GM18873 (cell line): ENCODE measurements around the gene FKBP8.
"Not testable (repeated sequence)": the region's sequence is repeated elsewhere in the genome, so short reads cannot be mapped to it uniquely, and the experiment has no call there.

Experiments used
- ATAC-seq: cut with Tn5 transposase; IDR thresholded peaks from one replicate; pipeline ENCODE4 v1.9.1; 2021; ENCODE audit warnings: mild to moderate bottlenecking, moderate library complexity, moderate number of reproducible peaks; ENCODE audit not compliant: unreplicated experiment, low FRiP score

Gene FKBP8

DNA sequence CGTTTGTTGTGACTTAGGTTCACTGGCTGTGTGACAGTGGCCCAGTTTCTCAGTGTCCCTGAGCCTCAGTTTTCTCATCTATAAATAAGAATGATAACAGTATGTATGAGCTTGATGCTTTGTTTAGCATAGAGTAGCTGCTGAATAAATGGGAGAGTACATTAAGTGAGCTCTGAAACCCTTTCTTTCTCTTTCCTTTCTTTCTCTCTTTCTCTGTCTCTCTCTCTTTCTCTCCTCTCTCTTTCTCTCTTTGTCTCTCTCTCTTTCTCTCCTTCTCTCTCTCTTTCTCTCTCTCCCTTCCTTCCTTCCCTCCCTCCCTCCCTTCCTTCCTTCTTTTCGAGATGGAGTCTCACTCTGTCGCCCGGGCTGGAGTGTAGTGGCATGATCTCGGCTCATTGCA, 16.3 kb upstream of the FKBP8 start:
- no peak for ATAC-seq

DNA sequence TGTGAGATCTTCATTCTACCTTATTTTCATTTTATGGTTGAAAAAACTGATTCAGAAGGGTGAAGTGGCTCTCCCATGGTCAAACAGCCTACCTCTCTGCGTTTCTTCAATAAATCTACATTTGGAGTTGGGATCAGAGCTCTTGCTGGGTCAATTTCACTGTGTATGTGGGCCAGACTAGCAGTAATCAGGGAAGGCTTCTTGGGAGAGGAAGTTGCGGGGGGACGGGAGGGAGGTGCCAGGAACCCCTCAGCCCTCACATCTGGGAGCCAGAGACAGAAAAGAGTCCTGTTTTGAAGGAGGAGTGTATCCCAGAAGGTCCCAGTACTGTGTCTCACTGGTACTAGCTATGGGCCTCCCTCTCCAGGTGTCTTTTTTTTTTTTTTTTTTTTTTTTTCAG, 15.2 kb upstream of the FKBP8 start:
- no peak for ATAC-seq

DNA sequence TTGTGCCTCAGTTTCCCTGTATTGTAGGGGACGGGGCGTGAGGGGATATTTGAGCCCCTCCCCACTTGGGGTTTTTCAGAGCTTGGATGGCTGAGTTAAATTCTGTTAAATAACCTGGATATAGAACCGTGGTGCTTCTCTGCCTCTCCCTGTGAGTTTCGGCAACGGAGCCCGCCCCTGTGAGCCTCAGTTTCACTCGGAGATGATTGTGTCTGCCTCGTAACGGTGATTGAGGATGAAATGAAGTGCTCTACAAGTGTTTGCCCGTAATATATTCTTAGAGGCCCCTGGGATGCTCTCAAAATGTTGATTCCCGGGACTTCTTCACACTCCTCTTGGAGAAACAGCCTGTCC, 14.8 kb upstream of the FKBP8 start:
- no peak for ATAC-seq

DNA sequence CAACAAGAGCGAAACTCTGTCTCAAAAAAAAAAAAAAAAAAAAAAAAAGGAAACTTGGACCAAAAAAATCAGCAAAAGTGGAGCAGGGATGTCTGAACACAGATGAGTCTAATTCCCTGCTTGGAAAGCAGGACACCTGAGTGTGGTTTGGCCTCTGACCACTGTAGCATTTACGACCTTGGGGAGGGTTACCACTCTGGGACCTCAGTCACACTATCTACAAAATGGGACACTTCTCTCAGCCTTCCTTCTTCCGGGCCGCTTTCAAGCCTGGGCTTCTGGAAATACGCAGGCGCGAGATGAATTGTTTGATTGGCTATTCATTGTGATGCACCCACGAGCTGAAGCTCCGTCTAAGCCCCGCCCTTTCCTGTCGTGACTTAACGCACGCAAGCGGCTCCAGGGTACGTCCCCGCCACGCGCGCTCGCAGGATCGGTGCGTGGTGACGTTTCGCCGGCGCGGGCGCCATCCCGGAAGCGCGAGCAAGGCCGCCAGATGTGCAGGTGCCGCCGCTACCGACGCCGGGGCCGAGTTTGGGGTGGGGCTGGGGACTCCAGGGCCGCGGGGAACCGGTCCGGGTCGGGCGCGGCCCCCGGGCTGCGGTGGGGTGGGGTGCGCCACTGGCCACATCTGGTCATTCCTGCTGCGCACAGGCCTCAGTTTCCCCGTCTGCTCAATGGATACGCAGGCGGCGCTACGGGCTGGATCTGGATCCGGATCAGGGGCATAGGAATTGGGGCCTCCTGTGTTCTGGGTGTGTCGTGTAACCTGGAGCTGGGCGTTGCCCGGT, 14.2 kb upstream of the FKBP8 start, which contains the start of gene KXD1:
TSS of gene KXD1 (plus strand) at position 460 of the 791 bp plus-strand sequence. CDS start 4,187 bp downstream, outside the sequence.
- peak; percentile 87 for ATAC-seq

DNA sequence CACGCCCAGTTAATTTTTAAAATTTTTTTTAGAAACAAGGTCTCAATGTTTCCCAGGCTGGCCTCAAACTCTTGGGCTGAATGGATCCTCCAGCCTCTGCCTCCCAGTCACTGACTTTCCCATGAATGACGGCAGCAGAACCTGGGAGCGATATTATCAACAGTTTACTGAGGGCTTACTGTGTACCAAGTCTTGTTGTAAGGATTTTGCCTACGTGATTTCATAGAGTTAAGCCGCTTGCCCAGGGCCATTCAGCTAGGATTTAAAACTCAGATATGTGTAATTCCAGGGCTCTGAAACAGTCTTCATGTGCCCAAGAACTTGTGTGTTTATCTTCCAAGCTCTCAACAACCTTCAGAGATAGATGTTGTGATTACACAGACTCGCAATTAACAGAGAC, 8.3 kb upstream of the FKBP8 start:
- no peak for ATAC-seq

DNA sequence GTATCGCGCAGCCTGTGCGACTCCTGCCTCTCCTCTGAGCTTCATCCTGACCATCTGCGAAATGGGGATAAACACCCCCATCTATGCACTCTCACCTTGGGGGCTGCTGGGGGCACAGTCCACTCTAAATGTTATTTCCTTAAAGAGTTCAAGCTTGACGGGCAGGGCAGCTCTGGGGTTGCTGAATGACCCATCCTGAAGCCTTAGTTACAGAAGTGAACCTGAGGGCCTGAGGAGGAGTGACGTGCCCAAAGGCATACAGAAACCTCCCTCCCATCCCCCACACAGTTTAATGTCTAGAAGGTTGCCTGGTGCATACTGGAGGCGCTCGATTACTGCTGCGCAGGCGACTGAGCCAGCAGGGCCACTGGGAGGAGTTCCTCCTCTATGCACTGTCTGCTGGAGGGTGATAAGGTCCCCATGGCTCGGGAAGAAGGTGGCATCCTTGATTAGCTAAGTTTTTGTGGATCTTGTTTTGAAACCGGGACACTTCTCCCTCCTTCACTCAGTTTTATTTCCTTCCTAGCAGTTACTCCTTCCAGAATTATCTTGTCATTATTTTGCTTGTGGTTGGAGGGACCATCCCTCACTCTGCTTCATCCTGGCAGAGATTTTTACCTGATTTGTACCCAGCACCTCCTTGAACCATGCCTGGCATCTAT, 572 bp upstream of the FKBP8 start:
- peak; percentile 47 for ATAC-seq

DNA sequence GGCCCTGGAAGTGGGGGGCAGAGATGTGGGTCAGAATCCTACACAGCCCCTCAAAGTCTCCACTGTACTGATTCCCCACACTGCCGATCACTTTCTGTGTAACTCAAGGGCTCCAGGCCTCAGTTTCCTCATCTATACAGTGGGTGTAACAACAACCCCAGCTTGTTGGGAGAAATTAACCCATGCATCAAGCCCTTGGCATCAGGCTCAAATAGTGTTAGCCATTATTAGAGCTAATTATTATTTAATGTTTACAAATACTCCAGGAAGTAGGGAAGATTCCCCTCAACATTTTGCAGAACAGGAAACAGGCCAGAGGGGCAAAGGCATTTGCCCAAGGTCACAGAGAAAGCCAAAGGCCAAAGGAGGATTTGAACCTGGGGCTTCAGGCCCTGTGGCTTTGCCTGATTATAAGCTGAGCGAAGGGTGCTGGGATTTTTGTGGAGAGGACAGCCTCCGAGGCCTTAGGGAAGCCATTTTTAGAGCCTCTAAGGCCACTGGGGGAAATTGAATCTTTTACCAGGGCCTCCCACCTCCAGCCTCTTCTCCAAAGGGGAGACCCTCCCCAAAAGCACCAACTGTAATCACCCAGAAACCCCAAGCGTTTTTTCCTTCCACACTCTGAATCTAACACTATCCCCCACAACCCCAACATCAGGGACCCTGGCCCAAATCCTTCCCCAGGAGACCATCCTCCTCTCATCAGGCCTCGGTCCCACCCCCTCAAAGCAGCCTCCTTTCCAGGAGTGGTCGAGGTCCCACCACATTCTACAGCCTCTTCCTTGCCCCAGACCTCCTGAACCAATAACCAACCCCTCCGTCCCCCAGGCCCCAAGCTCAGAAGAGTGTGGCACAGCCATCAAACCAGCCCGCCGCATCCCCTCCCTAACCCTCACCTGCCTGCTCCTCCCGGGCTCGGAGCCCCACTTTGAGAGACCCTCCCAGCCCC, 1.1 kb downstream of the FKBP8 start:
- ATAC-seq, result no peak

DNA sequence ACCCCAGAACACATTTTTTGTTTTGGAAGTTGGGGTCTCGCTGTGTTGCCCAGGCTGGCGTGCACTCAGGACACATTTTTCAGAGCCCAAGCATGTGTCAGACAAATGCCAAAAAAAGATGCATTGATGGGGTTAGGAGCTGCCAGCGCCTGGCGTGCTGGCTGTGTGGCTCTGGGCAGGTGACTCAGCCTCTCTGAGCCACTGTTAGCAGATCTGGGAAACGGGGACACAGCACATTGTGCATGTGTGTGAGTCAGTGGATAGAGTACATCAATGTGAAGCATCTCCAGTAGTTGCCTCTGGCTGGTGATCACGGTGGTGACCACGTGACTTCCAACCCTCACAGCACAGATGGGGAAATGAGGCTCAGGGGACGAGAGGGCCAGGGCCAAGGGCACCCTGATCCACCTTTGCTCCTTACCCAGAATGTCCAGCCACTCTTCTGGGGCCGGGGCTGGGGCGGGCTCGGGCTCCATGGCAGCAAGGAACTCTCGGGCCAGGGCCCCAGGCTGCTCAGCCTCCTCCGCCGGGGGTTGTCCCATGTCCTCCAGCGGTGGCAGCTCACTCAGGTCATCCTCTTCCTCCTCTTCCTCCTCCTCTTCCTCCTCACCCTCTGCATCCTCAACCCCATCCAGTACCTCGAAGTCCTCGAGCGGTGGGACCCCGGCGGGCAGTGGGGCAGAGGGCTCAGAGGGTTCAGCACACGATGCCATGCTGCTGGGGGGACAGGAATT, 1.9 kb downstream of the FKBP8 start:
- ATAC-seq, result no peak

DNA sequence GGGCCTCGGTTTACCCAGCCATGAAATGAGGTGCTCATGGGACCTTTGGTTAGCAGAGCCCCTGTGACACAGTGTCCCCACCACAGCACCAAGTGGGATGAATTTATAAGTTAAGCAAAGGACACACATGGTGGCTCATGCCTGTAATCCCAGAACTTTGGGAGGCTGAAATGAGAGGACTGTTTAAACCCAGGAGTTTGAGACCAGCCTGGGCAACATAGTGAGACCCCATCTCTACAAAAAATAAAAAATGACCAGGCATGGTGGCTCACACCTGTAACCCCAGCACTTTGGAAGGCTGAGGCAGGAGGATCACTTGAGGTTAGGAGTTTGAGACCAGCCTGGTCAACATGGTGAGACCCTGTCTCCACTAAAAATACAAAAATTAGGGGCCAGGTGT, 3.2 kb downstream of the FKBP8 start:
- ATAC-seq, result not testable (repeated sequence)

DNA sequence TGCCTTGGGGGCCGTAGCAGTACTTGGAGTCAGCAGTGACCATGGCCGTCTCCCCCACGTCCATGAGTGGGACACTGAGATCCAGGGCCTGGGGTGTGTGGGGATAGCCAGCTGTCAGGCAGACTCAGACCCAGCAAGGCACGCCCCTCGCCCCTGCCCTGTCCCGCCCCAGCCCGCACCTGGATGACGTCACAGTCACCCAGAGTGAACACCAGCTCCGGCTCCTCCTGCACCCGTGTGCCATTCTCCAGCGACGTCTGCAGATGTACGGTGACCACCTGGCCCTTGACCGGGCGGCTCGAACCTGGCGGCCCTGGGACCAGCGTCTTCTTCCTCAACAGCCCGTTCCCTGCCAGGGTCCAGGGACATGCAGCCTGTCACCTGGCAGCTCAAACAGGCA, 4.0 kb downstream of the FKBP8 start:
- ATAC-seq, result no peak

DNA sequence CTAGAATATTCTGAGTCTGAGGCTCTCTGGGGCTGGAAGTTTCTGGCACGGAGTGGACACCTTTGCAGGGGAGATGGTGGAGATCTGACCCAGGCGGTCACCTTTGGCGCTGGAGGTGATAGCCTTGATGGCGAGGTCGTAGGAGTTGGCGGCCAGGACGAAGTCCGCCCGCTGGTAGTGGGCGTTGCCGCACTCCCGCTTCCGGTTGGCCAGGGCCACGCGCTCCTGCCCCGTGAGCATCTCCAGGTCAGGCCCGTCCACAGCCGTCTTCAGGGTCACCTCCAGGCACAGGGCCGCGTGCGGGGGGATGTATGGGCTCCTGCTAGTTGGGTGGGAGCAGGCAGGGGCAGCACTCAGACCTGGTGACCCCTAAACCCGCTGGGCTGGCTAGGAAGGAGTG, 5.3 kb downstream of the FKBP8 start:
- ATAC-seq, result no peak

DNA sequence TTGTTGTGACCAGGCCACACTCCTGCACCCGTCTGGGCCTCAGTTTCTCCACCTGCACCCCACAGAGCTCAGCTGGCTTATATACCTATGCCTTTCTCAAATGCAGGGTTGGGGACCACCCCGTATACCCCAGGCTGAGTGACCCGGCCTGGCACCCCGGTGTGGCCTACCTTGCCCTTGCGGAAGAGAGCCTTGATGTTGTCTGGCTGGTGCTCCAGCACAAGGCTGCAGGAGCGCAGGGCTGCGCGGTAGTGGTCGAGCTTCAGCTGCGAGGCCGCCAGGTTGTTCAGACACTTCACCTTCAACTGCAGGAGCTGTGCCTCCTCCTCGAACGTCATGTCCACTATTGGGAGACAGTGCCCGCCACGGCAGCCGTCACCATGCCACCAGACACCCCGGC, 5.9 kb downstream of the FKBP8 start:
- ATAC-seq, result no peak

DNA sequence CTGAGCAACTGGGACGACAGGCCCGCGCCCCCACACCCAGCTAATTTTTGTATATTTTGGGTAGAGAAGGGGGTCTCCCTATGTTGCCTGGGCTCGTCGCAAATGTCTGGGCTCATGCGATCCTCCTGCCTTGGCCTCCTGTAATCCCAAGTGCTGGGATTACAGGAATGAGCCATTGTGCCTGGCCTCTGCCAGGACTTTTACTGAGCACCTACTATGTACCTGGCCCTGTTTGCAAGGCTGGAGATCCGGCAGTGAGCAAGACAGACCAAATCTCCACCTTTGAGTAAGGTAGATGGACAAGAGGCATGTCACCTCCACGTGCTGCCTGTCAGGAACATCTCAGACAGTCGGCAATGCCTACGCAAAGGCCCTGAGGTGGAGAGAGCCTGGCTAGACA, 6.9 kb downstream of the FKBP8 start:
- ATAC-seq, result no peak

DNA sequence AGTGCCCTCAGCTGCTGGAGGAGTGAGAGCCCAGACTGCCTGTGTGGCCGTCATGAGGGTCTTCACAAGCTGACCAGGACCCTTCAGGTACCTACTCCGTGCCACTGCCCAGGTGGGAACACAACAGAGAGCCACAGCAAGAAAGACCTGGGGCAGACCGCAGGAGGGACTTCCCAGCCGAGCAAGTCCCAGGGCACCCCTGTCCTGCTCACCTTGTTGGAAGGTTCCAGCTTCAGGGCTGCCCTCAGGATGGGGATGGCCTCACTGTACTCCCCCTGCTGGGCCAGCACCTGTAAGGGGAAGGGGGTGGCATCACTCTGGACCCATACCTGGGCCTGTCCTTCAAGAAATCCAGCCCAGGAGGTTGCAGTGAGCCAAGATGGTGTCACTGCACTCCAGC, 10.3 kb downstream of the FKBP8 start:
- ATAC-seq, result no peak

DNA sequence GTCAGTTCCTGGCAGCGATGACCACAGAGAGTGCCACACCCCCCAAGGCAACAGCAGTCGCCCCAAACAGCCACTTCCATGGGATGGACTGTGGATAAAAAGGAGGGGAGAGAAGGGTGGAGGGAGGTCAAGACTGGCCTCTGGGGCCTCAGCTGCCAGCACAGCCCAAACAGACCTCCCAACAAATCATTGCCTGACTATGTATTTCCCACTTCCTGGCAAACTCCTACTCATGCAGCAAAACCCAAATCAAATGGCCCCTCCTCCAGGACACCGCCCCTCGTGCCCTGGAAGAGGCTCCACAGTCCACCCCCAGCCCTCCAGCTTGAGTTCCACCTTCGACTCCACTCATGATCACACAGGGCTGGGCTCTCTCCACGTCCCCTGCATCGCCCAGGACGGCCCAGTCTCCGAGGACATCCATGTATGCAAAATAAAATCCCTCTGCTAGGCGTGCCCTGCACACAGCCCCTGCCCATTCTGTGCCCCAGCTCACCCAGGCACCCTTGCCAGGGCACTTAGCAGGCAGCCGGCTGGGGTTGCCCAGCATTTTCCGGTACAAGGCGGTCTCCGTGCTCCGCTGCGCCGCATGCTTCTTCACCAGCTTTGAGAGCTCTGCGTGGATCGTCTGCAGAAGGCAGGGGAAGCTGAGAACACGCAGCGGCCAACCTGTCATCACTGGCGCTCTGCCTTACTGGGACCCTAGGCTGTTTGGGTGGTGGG, 11.0 kb downstream of the FKBP8 start:
- no peak for ATAC-seq

DNA sequence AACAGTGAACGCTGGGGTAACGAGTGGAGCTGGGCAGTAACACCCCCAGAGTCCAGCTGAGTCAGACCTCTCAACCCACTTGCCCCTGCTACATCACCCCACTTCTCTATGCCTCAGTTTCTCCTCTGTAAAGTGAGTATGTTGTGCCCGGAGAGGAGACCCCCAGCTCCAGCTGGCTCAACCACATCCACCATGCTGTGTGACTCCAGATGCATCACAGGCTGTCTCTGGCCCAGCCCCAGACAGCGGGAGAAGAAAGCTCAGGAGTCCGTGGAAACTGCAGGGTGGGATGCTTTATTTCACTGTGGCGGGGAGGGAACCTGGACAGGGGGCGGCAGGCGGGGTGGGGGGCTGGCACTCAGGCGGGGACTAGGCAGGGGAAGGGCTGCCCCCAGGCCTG, 11.9 kb downstream of the FKBP8 start:
- ATAC-seq, result no peak

DNA sequence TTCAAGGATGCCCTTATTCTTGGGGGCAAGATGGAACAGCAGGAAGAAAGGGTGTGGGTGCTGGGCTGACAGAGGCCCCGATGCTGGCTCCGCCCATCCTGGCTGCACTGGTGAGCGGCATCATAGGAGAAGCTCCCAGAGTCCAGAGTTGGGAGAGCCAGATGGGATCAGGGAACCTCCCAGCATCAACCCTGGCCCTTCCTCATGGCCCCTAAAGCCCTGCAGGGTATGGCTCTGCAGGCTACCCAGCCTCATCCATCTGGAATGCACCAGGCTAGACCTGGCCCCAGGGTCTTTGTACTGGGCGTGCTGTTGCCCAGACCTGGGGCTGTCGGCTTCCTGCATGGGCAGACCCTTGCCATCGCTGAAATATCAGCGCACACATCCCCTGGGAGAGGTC, 13.6 kb downstream of the FKBP8 start:
- no peak for ATAC-seq

DNA sequence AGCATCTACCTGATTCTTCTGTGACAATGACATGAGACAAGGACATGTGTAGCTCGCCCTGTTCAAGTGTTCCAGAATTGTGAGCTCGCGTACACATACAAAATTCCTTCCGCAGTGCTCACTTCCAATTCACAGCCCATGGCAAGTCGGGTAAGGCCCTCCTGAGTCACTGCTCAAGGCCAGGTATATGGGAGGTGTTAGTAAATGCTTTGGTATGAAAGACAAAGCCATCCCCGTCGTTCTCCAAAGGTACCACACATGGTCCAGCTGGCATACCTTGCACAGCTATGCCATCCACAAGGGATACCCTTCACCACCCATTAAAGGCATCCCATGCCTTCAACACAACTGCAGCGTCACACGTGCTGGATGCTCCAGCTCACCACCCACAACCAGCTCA, 17.1 kb downstream of the FKBP8 start:
- ATAC-seq, result no peak

DNA sequence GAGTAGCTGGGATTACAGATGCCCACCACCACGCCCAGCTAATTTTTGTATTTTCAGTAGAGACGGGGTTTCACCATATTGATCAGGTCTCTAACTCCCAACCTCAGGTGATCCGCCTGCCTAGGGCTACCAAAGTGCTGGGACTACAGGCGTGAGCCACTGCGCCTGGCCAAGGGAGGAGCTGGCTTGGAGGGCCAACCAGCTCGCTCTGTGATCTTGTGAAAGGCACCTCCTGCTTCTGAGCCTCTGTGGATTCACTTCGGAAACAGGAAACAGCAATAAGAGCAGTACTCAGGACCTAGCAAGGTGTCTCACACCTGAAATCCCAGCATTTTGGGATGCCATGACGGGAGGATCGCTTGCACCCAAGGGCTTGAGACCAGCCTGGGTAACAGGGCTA, 19.5 kb downstream of the FKBP8 start:
- no peak for ATAC-seq
